HCT116 (cell line): ENCODE results near the gene KLHL24. TPM values are rescaled to one million over a fixed set of nuclear protein-coding genes. Genes with fewer than 3 reads are reported as not detected.

ENCODE experiments used
- ATAC-seq: fragments of 200-7000 bp; cut with Tn5 transposase; 2 replicates; pipeline ENCODE4 v1.9.1; 2020; ENCODE audit warnings: mild to moderate bottlenecking, moderate library complexity
- Bru-seq: library from RNA; stranded (reverse); fragments of 400-500 nt; gene quantifications from one replicate; lab custom pipeline; 2021; lab: Mats Ljungman, UMichigan
- BruChase-seq, 2 experiments: library from RNA; stranded (reverse); fragments of 400-500 nt; gene quantifications; one replicate each; lab custom pipeline; 2021; lab: Mats Ljungman, UMichigan
- BruUV-seq: library from RNA; stranded (reverse); fragments of 400-500 nt; replicated peaks from 2 replicates; lab custom pipeline; 2021; lab: Mats Ljungman, UMichigan
- CTCF ChIA-PET: fragments of 300-600 bp; sonication (Branson Sonifier 250); formaldehyde crosslinking; loops from one replicate; lab custom pipeline; 2021; ENCODE audit warnings: antibody characterized with exemption; lab: Charles Lee
- POLR2A ChIA-PET: fragments of 300-600, 350-600 bp; sonication (Branson Sonifier 250); formaldehyde crosslinking; loops from one replicate; lab custom pipeline; 2021; ENCODE audit warnings: antibody characterized with exemption; lab: Charles Lee
- RAD21 ChIA-PET, 2 experiments: fragments of 300-600 bp; sonication (Branson Sonifier 250); formaldehyde crosslinking; loops; one replicate each; lab custom pipeline; 2023; ENCODE audit warnings: low total read pairs in 2 of 2; ENCODE audit not compliant: uncharacterized antibody in 2 of 2, unreplicated experiment in 2 of 2, low non-redundant PET in 1 of 2; lab: Charles Lee
- DNase-seq: peaks from one replicate; pipeline ENCODE4 v3.0.0-alpha.2; 2010; ENCODE audit warnings: low read depth, low spot score
- H2AFZ ChIP-seq: fragments of 200-600 bp; shearing (Covaris generic), sonication (generic); 2 replicates; pipeline ENCODE4 v1.6.1; 2017; ENCODE audit warnings: low read depth, mixed run types, mixed read lengths, antibody characterized with exemption, low read length; ENCODE audit not compliant: poor library complexity, severe bottlenecking
- H3K27ac ChIP-seq: 2 replicates; pipeline ENCODE4 v1.5.1; 2012; ENCODE audit warnings: low read depth, low read length
- H3K27me3 ChIP-seq: fragments of 200-600 bp; sonication (generic); 2 replicates; pipeline ENCODE4 v1.6.1; 2016; ENCODE audit warnings: mixed run types, low read length, mixed read lengths; ENCODE audit not compliant: insufficient read depth
- H3K36me3 ChIP-seq, 2 experiments: fragments of 200-500 bp in 1 of 2; fragments of 200-600 bp in 1 of 2; sonication (Bioruptor generic) in 1 of 2; sonication (generic) in 1 of 2; 2 replicates each; pipeline versions ENCODE4 v1.5.1 to v1.6.1; 2014 to 2016; ENCODE audit warnings: low read length in 2 of 2, inconsistent platforms in 1 of 2, mixed read lengths in 1 of 2, mixed run types in 1 of 2; ENCODE audit not compliant: insufficient read depth in 2 of 2, control insufficient read depth in 1 of 2
- H3K4me1 ChIP-seq, 2 experiments: fragments of 200-600 bp in 1 of 2; sonication (generic) in 1 of 2; 2 replicates each; pipeline versions ENCODE4 v1.5.1 to v1.6.1; 2012 to 2017; ENCODE audit warnings: low read length in 2 of 2, inconsistent platforms in 1 of 2, mild to moderate bottlenecking in 1 of 2, mixed read lengths in 1 of 2, mixed run types in 1 of 2, moderate library complexity in 1 of 2; ENCODE audit not compliant: insufficient read depth in 2 of 2, control insufficient read depth in 1 of 2
- H3K4me2 ChIP-seq: fragments of 200-600 bp; sonication (generic); 2 replicates; pipeline ENCODE4 v1.6.1; 2017; ENCODE audit warnings: mixed run types, low read length, mixed read lengths
- H3K4me3 ChIP-seq, 2 experiments: fragments of 200-600 bp in 1 of 2; sonication (generic) in 1 of 2; replicated peaks in 1 of 2; 2 replicates each; pipeline ENCODE4 v1.5.1; 2011 to 2016; ENCODE audit warnings: low read length in 2 of 2, control low read depth in 1 of 2, low read depth in 1 of 2, mild to moderate bottlenecking in 1 of 2, mixed read lengths in 1 of 2, mixed run types in 1 of 2
- H3K79me2 ChIP-seq: fragments of 200-600 bp; sonication (generic); 2 replicates; pipeline ENCODE4 v1.6.1; 2017; ENCODE audit warnings: mild to moderate bottlenecking, mixed run types, low read length, moderate library complexity, mixed read lengths; ENCODE audit not compliant: insufficient read depth
- H3K9ac ChIP-seq: fragments of 200-600 bp; sonication (generic); 2 replicates; pipeline ENCODE4 v1.6.1; 2016; ENCODE audit warnings: low read length, mixed read lengths
- H3K9me2 ChIP-seq: fragments of 200-600 bp; sonication (generic), shearing (Covaris generic); 2 replicates; pipeline ENCODE4 v1.6.1; 2017; ENCODE audit warnings: mixed run types, mild to moderate bottlenecking, moderate library complexity; ENCODE audit not compliant: insufficient read depth
- H3K9me3 ChIP-seq, 2 experiments: fragments of 200-500 bp in 1 of 2; fragments of 200-600 bp in 1 of 2; sonication (Bioruptor generic) in 1 of 2; sonication (generic) in 1 of 2; 2 replicates each; pipeline ENCODE4 v1.6.1; 2014 to 2017; ENCODE audit warnings: low read length in 2 of 2, mixed read lengths in 2 of 2, inconsistent platforms in 1 of 2, low read depth in 1 of 2, mild to moderate bottlenecking in 1 of 2, mixed run types in 1 of 2, moderate library complexity in 1 of 2; ENCODE audit not compliant: control insufficient read depth in 1 of 2, insufficient read depth in 1 of 2
- H4K20me1 ChIP-seq: fragments of 200-600 bp; sonication (generic), shearing (Covaris generic); 2 replicates; pipeline ENCODE4 v1.6.1; 2017; ENCODE audit warnings: mixed run types, mild to moderate bottlenecking, moderate library complexity; ENCODE audit not compliant: insufficient read depth
- ATF3 ChIP-seq: IDR thresholded peaks from 2 replicates; pipeline ENCODE4 v1.6.1; 2012
- CBX3 ChIP-seq: IDR thresholded peaks from 2 replicates; pipeline ENCODE4 v1.6.1; 2012; ENCODE audit warnings: low read depth
- EGR1 ChIP-seq: IDR thresholded peaks from 2 replicates; pipeline ENCODE4 v1.6.1; 2012; ENCODE audit warnings: low read depth
- ELF1 ChIP-seq: IDR thresholded peaks from 2 replicates; pipeline ENCODE4 v1.6.1; 2012; ENCODE audit warnings: low read depth, borderline replicate concordance
- EZH2 ChIP-seq: fragments of 200-600 bp; sonication (generic); IDR thresholded peaks from 2 replicates; pipeline ENCODE4 v1.6.1; 2017; ENCODE audit warnings: antibody characterized with exemption, mixed run types
- EZH2phosphoT487 ChIP-seq: fragments of 200-600 bp; IDR thresholded peaks from 2 replicates; pipeline ENCODE4 v1.6.1; 2018; ENCODE audit warnings: antibody characterized with exemption, borderline replicate concordance
- FOSL1 ChIP-seq: IDR thresholded peaks from 2 replicates; pipeline ENCODE4 v1.6.1; 2012; ENCODE audit warnings: low read depth
- POLR2A ChIP-seq: IDR thresholded peaks from 2 replicates; pipeline ENCODE4 v1.7.0; 2011; ENCODE audit warnings: borderline replicate concordance; ENCODE audit not compliant: insufficient read depth, insufficient read length; ENCODE audit errors: extremely low read depth
- POLR2AphosphoS5 ChIP-seq: IDR thresholded peaks from 2 replicates; pipeline ENCODE4 v1.6.1; 2011; ENCODE audit warnings: mild to moderate bottlenecking, low read depth, low read length, moderate library complexity
- SIN3A ChIP-seq: IDR thresholded peaks from 2 replicates; pipeline ENCODE4 v1.6.1; 2012; ENCODE audit warnings: low read depth
- SRF ChIP-seq: IDR thresholded peaks from 2 replicates; pipeline ENCODE4 v1.6.1; 2012; ENCODE audit warnings: low read depth
- TCF7L2 ChIP-seq: IDR thresholded peaks from 2 replicates; pipeline ENCODE4 v1.7.0; 2011; ENCODE audit warnings: borderline replicate concordance, inconsistent platforms; ENCODE audit not compliant: insufficient read depth, insufficient read length; ENCODE audit errors: extremely low read depth
- YY1 ChIP-seq: IDR thresholded peaks from 2 replicates; pipeline ENCODE4 v1.6.1; 2011; ENCODE audit warnings: low read length, low read depth, moderate library complexity, mild to moderate bottlenecking; ENCODE audit not compliant: insufficient replicate concordance; ENCODE audit errors: extremely low read depth
- ZFX ChIP-seq: fragments of 450-650 bp; IDR thresholded peaks from 2 replicates; pipeline ENCODE4 v1.6.1; 2017
- ZNF274 ChIP-seq: fragments of 200-500 bp; sonication (Bioruptor generic); IDR thresholded peaks from 2 replicates; pipeline ENCODE4 v1.6.1; 2014; ENCODE audit warnings: mild to moderate bottlenecking, low read depth, low read length, inconsistent platforms
- intact Hi-C: fragments of 100-400 bp; cut with micrococcal nuclease; formaldehyde crosslinking; loops from 2 replicates; pipeline ENCODE4 v1.10.0; 2022
- long read RNA-seq: library from polyadenylated mRNA; unstranded; transcript quantifications from one replicate; pipeline ENCODE4 v2.0.0, GENCODE V29; 2021; ENCODE audit not compliant: unreplicated experiment
- polyA plus RNA-seq: library from polyadenylated mRNA; unstranded; fragments of >200 nt; gene quantifications from 2 replicates; pipeline ENCODE4 v1.2.1, GENCODE V29; 2012; ENCODE audit warnings: missing spikeins
- total RNA-seq: library from RNA; stranded (reverse); gene quantifications from one replicate; pipeline ENCODE4 v1.2.1, GENCODE V29; 2021; ENCODE audit not compliant: unreplicated experiment
- TF ChIP-seq, protein P1 (sequence below): IDR thresholded peaks from 2 replicates; pipeline ENCODE4 v1.6.1; 2011; ENCODE audit warnings: mild to moderate bottlenecking, low read length, moderate library complexity; ENCODE audit not compliant: insufficient replicate concordance; ENCODE audit errors: extremely low read depth
- TF ChIP-seq, protein P2 (sequence below), 3 experiments: fragments of 200-600 bp in 1 of 3; sonication (generic) in 1 of 3; IDR thresholded peaks in 2 of 3; conservative IDR thresholded peaks in 1 of 3; 2 replicates each; pipeline ENCODE4 v1.5.1; 2012 to 2017; ENCODE audit warnings: low read depth in 2 of 3, low read length in 2 of 3, antibody characterized with exemption in 1 of 3, borderline replicate concordance in 1 of 3, control low read depth in 1 of 3, mild to moderate bottlenecking in 1 of 3, mixed read lengths in 1 of 3, mixed run types in 1 of 3, moderate library complexity in 1 of 3; ENCODE audit not compliant: insufficient read depth in 1 of 3

Gene KLHL24
- total RNA-seq = 21.0 TPM
- polyA plus RNA-seq = 7.1 and 8.5 TPM in 2 replicates
- percentile 70 among the genes with signal in this experiment for Bru-seq, nascent RNA
- BruChase-seq, experiment 1, labeled RNA remaining after a 6-hour chase = percentile 66 among the genes with signal in this experiment
- BruChase-seq, experiment 2, labeled RNA remaining after a 2-hour chase = percentile 77 among the genes with signal in this experiment
- long read RNA-seq, full-length matches to known transcripts = 18 of 39 reads
- long read RNA-seq, partial matches to known transcripts = 1 of 39 reads
- long read RNA-seq, other reads (novel, unspliced or antisense) = 20 of 39 reads

DNA sequence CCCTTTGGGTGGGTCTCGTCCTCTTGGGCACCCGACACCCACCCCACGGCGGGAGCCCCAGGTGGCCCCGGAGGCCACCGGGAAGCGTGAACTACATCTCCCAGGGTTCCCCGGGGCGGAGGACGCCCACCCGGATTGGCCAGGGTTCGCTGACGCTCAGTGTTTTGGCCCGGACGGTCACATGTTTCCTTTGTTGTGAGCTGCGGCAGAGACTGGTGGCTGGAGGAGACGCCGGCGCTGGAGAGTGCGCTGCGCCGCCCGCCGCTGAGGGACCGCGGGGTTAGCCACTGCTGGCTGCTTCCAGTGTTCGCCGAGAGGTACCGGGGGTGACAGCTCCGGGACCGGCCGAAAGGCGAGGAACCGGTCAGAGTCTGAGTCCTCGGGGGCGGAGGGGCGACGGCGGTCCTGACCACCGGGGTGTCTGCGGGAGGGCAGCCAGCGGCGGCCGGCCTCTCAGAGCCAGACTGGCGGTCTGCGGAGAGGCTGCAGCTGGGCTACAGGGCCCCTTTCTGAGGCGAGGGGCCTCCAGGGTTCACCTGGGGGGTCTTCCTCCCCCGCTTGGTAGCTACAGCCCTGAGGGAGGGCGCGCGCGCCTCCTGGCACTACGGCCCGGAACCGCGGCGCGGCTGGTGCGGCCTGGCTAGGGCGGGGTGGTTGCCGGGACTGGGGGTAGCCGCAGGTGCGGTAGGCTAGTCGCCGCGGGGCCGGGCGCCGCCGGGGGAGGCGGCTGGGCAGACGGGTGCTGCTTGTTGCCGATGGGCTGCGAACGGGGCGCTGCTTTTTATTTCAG is at the start of gene KLHL24:
Gene KLHL24 (plus strand): TSS at position 193 of the 790 bp plus-strand sequence. CDS start 14,734 bp downstream, outside the sequence.
- Histone ChIP-seq H3K4me2 (peak within 1 kb of the TSS; percentile 89), H3K79me2 (no peaks in the 10 kb centered on the region), H4K20me1 (no peaks in the 10 kb centered on the region), H3K27ac (peak within 1 kb of the TSS; percentile 75), H2AFZ (peak within 1 kb of the TSS; percentile 97), H3K9me3 (no peaks in the 10 kb centered on the region), H3K4me1 (peaks cover 3 to 19% of the 10 kb centered on the region in 2 experiments; a peak in 3 of 4 replicates), H3K36me3 (no peaks in the 10 kb centered on the region), H3K9ac (peak within 1 kb of the TSS; percentile 70), H3K27me3 (no peaks in the 10 kb centered on the region), H3K4me3 (peak within 1 kb of the TSS; percentile 84), H3K9me2 (no peaks in the 10 kb centered on the region)
- DNase-seq = peak; percentile 82
- ChIA-PET CTCF (no interaction called here), POLR2A (interaction anchor here (1.1 to 1.2 kb wide), 2 partner anchors 8 to 62 kb away, joined by 3 to 5 read pairs; partner anchors contain the start of gene YEATS2), RAD21 (no interaction called here)
- peak; percentile 85 for ATAC-seq
- BruUV-seq = no TSS peak
- intact Hi-C loops = no loop called here
- TF ChIP-seq EGR1 (no peak), ATF3 (no peak), SRF (no peak), EZH2phosphoT487 (no peak), CBX3 (0 out of 2 replicates have a peak, but pooled peaks have one; percentile 3), SIN3A (peak; percentile 89), ZNF274 (no peak), ELF1 (no peak), POLR2A (no peak), EZH2 (no peak), ZFX (peak; percentile 40; the same call in 1 of the 2 replicates), POLR2AphosphoS5 (peak; percentile 85), YY1 (peak; percentile 20), TCF7L2 (peak; percentile 35), FOSL1 (no peak)
- TF ChIP-seq, protein P1, sequence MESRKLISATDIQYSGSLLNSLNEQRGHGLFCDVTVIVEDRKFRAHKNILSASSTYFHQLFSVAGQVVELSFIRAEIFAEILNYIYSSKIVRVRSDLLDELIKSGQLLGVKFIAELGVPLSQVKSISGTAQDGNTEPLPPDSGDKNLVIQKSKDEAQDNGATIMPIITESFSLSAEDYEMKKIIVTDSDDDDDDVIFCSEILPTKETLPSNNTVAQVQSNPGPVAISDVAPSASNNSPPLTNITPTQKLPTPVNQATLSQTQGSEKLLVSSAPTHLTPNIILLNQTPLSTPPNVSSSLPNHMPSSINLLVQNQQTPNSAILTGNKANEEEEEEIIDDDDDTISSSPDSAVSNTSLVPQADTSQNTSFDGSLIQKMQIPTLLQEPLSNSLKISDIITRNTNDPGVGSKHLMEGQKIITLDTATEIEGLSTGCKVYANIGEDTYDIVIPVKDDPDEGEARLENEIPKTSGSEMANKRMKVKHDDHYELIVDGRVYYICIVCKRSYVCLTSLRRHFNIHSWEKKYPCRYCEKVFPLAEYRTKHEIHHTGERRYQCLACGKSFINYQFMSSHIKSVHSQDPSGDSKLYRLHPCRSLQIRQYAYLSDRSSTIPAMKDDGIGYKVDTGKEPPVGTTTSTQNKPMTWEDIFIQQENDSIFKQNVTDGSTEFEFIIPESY = no peak
- TF ChIP-seq, protein P2, sequence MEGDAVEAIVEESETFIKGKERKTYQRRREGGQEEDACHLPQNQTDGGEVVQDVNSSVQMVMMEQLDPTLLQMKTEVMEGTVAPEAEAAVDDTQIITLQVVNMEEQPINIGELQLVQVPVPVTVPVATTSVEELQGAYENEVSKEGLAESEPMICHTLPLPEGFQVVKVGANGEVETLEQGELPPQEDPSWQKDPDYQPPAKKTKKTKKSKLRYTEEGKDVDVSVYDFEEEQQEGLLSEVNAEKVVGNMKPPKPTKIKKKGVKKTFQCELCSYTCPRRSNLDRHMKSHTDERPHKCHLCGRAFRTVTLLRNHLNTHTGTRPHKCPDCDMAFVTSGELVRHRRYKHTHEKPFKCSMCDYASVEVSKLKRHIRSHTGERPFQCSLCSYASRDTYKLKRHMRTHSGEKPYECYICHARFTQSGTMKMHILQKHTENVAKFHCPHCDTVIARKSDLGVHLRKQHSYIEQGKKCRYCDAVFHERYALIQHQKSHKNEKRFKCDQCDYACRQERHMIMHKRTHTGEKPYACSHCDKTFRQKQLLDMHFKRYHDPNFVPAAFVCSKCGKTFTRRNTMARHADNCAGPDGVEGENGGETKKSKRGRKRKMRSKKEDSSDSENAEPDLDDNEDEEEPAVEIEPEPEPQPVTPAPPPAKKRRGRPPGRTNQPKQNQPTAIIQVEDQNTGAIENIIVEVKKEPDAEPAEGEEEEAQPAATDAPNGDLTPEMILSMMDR (IDR thresholded peaks at IDR 0.05 in 2 of 3, conservative IDR thresholded peaks at IDR 0.05 in 1 of 3; ENCODE audit: borderline replicate concordance in 1 of 3, insufficient read depth in 1 of 3, low read depth in 2 of 3, low read length in 2 of 3) = no peak
